Measurements from ENCODE around the gene SPEF2. TPM values are rescaled to one million over a fixed set of nuclear protein-coding genes. Genes with fewer than 3 reads are reported as not detected.

SPEF2 gene
- total and polyA plus RNA-seq, 4 donors = 0.42 to 4.5 (median 2.1) TPM

DNA sequence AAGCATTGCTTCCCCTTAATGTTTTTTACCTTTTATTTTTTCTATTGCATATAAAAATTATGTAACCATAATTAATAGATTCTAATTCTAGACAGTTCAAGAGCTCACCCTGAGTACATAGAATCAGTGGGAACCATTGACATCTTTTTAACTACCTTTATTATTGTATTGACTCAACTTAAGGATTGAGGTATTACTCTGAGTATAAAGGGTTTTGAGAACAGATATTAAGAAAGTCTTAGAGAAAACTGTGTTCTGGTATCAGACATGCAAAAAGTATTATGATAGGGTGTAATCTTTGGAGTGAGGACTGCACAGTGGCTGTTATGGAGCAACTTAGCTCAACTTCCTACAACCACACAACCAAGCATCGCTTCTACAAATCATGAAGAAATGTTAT, 8.9 kb downstream of the SPEF2 start:
- H3K27me3 ChIP-seq (ENCODE audit: control insufficient read depth in 4 of 4, insufficient read depth in 4 of 4, low read length in 3 of 4) = no peaks in the 10 kb centered on the region
- H3K9ac ChIP-seq (ENCODE audit: low read depth in 1 of 2, low read length in 2 of 2) = no peak overlapping the region
- peaks cover 0 to 5% (median 2%) of the 10 kb centered on the region in 4 donors for H3K36me3 ChIP-seq (ENCODE audit: control insufficient read depth in 4 of 4, insufficient read depth in 3 of 4, low read depth in 1 of 4, low read length in 3 of 4)
- H3K4me3 ChIP-seq (ENCODE audit: low read depth in 1 of 3, low read length in 3 of 3) = no peak overlapping the region
- DNase-seq (ENCODE audit: low spot score) = no peak
- TF ChIP-seq, protein P1, sequence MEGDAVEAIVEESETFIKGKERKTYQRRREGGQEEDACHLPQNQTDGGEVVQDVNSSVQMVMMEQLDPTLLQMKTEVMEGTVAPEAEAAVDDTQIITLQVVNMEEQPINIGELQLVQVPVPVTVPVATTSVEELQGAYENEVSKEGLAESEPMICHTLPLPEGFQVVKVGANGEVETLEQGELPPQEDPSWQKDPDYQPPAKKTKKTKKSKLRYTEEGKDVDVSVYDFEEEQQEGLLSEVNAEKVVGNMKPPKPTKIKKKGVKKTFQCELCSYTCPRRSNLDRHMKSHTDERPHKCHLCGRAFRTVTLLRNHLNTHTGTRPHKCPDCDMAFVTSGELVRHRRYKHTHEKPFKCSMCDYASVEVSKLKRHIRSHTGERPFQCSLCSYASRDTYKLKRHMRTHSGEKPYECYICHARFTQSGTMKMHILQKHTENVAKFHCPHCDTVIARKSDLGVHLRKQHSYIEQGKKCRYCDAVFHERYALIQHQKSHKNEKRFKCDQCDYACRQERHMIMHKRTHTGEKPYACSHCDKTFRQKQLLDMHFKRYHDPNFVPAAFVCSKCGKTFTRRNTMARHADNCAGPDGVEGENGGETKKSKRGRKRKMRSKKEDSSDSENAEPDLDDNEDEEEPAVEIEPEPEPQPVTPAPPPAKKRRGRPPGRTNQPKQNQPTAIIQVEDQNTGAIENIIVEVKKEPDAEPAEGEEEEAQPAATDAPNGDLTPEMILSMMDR (IDR thresholded peaks at IDR 0.05; ENCODE audit: low read depth, low read length, missing input control) = no peak
- TF ChIP-seq, protein P2, sequence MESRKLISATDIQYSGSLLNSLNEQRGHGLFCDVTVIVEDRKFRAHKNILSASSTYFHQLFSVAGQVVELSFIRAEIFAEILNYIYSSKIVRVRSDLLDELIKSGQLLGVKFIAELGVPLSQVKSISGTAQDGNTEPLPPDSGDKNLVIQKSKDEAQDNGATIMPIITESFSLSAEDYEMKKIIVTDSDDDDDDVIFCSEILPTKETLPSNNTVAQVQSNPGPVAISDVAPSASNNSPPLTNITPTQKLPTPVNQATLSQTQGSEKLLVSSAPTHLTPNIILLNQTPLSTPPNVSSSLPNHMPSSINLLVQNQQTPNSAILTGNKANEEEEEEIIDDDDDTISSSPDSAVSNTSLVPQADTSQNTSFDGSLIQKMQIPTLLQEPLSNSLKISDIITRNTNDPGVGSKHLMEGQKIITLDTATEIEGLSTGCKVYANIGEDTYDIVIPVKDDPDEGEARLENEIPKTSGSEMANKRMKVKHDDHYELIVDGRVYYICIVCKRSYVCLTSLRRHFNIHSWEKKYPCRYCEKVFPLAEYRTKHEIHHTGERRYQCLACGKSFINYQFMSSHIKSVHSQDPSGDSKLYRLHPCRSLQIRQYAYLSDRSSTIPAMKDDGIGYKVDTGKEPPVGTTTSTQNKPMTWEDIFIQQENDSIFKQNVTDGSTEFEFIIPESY (IDR thresholded peaks at IDR 0.05) = no peak
- TF ChIP-seq FOXA2 (IDR thresholded peaks at IDR 0.05) = no peak
- TF ChIP-seq, protein P3, sequence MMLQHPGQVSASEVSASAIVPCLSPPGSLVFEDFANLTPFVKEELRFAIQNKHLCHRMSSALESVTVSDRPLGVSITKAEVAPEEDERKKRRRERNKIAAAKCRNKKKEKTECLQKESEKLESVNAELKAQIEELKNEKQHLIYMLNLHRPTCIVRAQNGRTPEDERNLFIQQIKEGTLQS (IDR thresholded peaks at IDR 0.05) = no peak
- TF ChIP-seq, protein P4, sequence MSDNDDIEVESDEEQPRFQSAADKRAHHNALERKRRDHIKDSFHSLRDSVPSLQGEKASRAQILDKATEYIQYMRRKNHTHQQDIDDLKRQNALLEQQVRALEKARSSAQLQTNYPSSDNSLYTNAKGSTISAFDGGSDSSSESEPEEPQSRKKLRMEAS (IDR thresholded peaks at IDR 0.05) = no peak
- TF ChIP-seq HNF4G (IDR thresholded peaks at IDR 0.05) = no peak
- TF ChIP-seq, protein P5, sequence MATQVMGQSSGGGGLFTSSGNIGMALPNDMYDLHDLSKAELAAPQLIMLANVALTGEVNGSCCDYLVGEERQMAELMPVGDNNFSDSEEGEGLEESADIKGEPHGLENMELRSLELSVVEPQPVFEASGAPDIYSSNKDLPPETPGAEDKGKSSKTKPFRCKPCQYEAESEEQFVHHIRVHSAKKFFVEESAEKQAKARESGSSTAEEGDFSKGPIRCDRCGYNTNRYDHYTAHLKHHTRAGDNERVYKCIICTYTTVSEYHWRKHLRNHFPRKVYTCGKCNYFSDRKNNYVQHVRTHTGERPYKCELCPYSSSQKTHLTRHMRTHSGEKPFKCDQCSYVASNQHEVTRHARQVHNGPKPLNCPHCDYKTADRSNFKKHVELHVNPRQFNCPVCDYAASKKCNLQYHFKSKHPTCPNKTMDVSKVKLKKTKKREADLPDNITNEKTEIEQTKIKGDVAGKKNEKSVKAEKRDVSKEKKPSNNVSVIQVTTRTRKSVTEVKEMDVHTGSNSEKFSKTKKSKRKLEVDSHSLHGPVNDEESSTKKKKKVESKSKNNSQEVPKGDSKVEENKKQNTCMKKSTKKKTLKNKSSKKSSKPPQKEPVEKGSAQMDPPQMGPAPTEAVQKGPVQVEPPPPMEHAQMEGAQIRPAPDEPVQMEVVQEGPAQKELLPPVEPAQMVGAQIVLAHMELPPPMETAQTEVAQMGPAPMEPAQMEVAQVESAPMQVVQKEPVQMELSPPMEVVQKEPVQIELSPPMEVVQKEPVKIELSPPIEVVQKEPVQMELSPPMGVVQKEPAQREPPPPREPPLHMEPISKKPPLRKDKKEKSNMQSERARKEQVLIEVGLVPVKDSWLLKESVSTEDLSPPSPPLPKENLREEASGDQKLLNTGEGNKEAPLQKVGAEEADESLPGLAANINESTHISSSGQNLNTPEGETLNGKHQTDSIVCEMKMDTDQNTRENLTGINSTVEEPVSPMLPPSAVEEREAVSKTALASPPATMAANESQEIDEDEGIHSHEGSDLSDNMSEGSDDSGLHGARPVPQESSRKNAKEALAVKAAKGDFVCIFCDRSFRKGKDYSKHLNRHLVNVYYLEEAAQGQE (IDR thresholded peaks at IDR 0.05) = no peak
- TF ChIP-seq HNF4A (conservative IDR thresholded peaks at IDR 0.05) = no peak
- no peak for TF ChIP-seq TAF1 (conservative IDR thresholded peaks at IDR 0.05)
- TF ChIP-seq EGR1 (IDR thresholded peaks at IDR 0.05; ENCODE audit: low read depth in 2 of 2) = no peak
- no peak for TF ChIP-seq YY1 (IDR thresholded peaks at IDR 0.05)
- TF ChIP-seq RAD21 (IDR thresholded peaks at IDR 0.05) = no peak
- TF ChIP-seq SP1 (IDR thresholded peaks at IDR 0.05) = no peak
- TF ChIP-seq NR2F2 (IDR thresholded peaks at IDR 0.05) = no peak
- no peak for TF ChIP-seq JUND (IDR thresholded peaks at IDR 0.05)
- no peak for TF ChIP-seq RXRA (IDR thresholded peaks at IDR 0.05)
- H3K4me1 ChIP-seq (ENCODE audit: control insufficient read depth in 4 of 4, insufficient read depth in 4 of 4, low read length in 3 of 4) = no peaks in the 10 kb centered on the region
- H3K27ac ChIP-seq (ENCODE audit: low read depth in 1 of 2, low read length in 2 of 2) = no peak overlapping the region
- H3K9me3 ChIP-seq (ENCODE audit: control insufficient read depth in 4 of 4, low read length in 3 of 4) = no peaks in the 10 kb centered on the region
- 96% methylated on average over 1 of the region's 1 CpG for WGBS

DNA sequence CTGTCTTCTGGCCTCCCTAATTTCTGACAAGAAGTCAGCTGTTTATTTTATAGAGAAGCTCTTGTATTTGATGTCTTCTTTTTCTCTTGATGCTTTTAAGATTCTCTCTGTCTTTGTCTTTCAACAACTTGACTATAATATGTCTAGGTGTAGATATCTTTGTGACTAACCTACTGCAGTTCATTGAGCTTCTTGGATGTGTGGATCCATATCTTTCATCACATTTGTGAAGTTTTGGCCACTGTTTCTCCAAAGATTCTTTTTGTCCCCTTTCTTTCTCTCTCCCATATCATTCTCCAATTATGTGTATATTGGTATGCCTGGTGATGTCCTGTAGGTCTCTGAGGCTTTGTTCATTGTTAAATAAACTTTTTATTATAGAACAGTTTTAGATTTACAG, 16.7 kb downstream of the SPEF2 start:
- Histone ChIP-seq H3K9me3 (ENCODE audit: control insufficient read depth in 4 of 4, low read length in 3 of 4) (peaks cover 0 to 5% (median 0%) of the 10 kb centered on the region in 4 donors), H3K27me3 (ENCODE audit: control insufficient read depth in 4 of 4, insufficient read depth in 4 of 4, low read length in 3 of 4) (no peaks in the 10 kb centered on the region), H3K4me3 (ENCODE audit: low read depth in 1 of 3, low read length in 3 of 3) (no peak overlapping the region), H3K27ac (ENCODE audit: low read depth in 1 of 2, low read length in 2 of 2) (no peak overlapping the region), H3K9ac (ENCODE audit: low read depth in 1 of 2, low read length in 2 of 2) (no peak overlapping the region), H3K36me3 (ENCODE audit: control insufficient read depth in 4 of 4, insufficient read depth in 3 of 4, low read depth in 1 of 4, low read length in 3 of 4) (peaks cover 0 to 6% (median 4%) of the 10 kb centered on the region in 4 donors), H3K4me1 (ENCODE audit: control insufficient read depth in 4 of 4, insufficient read depth in 4 of 4, low read length in 3 of 4) (no peaks in the 10 kb centered on the region)
- TF ChIP-seq GABPA (IDR thresholded peaks at IDR 0.05 in 1 of 2, conservative IDR thresholded peaks at IDR 0.05 in 1 of 2) (no peak), FOXA1 (IDR thresholded peaks at IDR 0.05) (no peak), NR2F2 (IDR thresholded peaks at IDR 0.05) (no peak), JUND (IDR thresholded peaks at IDR 0.05) (no peak), RAD21 (IDR thresholded peaks at IDR 0.05) (no peak), TAF1 (conservative IDR thresholded peaks at IDR 0.05) (no peak), SP1 (IDR thresholded peaks at IDR 0.05) (no peak), HNF4G (IDR thresholded peaks at IDR 0.05) (no peak), YY1 (IDR thresholded peaks at IDR 0.05) (no peak)
- TF ChIP-seq, protein P4 (IDR thresholded peaks at IDR 0.05) = no peak
- TF ChIP-seq, protein P1 (IDR thresholded peaks at IDR 0.05; ENCODE audit: low read depth, low read length, missing input control) = no peak
- TF ChIP-seq, protein P2 (IDR thresholded peaks at IDR 0.05) = no peak
- TF ChIP-seq, protein P3 (IDR thresholded peaks at IDR 0.05) = no peak
- DNase-seq (ENCODE audit: low spot score) = no peak

All from liver (tissue), 9 donors.